HCT116 (cell line): ENCODE measurements around the gene GOLGA3.

ENCODE experiments used
- ATF3 ChIP-seq: IDR thresholded peaks from 2 replicates; pipeline ENCODE4 v1.6.1; 2012
- CTCF ChIP-seq, 3 experiments: fragments of 200-600 bp in 1 of 3; sonication (generic) in 1 of 3; IDR thresholded peaks in 2 of 3; conservative IDR thresholded peaks in 1 of 3; 2 replicates each; pipeline ENCODE4 v1.5.1; 2012 to 2017; ENCODE audit warnings: low read depth in 2 of 3, low read length in 2 of 3, antibody characterized with exemption in 1 of 3, borderline replicate concordance in 1 of 3, control low read depth in 1 of 3, mild to moderate bottlenecking in 1 of 3, mixed read lengths in 1 of 3, mixed run types in 1 of 3, moderate library complexity in 1 of 3; ENCODE audit not compliant: insufficient read depth in 1 of 3
- EGR1 ChIP-seq: IDR thresholded peaks from 2 replicates; pipeline ENCODE4 v1.6.1; 2012; ENCODE audit warnings: low read depth
- EZH2 ChIP-seq: fragments of 200-600 bp; sonication (generic); IDR thresholded peaks from 2 replicates; pipeline ENCODE4 v1.6.1; 2017; ENCODE audit warnings: antibody characterized with exemption, mixed run types
- EZH2phosphoT487 ChIP-seq: fragments of 200-600 bp; IDR thresholded peaks from 2 replicates; pipeline ENCODE4 v1.6.1; 2018; ENCODE audit warnings: antibody characterized with exemption, borderline replicate concordance
- FOSL1 ChIP-seq: IDR thresholded peaks from 2 replicates; pipeline ENCODE4 v1.6.1; 2012; ENCODE audit warnings: low read depth
- JUND ChIP-seq: IDR thresholded peaks from 2 replicates; pipeline ENCODE4 v1.6.1; 2012
- POLR2A ChIP-seq: IDR thresholded peaks from 2 replicates; pipeline ENCODE4 v1.7.0; 2011; ENCODE audit warnings: borderline replicate concordance; ENCODE audit not compliant: insufficient read depth, insufficient read length; ENCODE audit errors: extremely low read depth
- POLR2AphosphoS5 ChIP-seq: IDR thresholded peaks from 2 replicates; pipeline ENCODE4 v1.6.1; 2011; ENCODE audit warnings: mild to moderate bottlenecking, low read depth, low read length, moderate library complexity
- REST ChIP-seq: IDR thresholded peaks from 2 replicates; pipeline ENCODE4 v1.6.1; 2012; ENCODE audit warnings: low read depth
- SP1 ChIP-seq: IDR thresholded peaks from 2 replicates; pipeline ENCODE4 v1.6.1; 2012; ENCODE audit warnings: low read depth
- SRF ChIP-seq: IDR thresholded peaks from 2 replicates; pipeline ENCODE4 v1.6.1; 2012; ENCODE audit warnings: low read depth
- TCF7L2 ChIP-seq: IDR thresholded peaks from 2 replicates; pipeline ENCODE4 v1.7.0; 2011; ENCODE audit warnings: borderline replicate concordance, inconsistent platforms; ENCODE audit not compliant: insufficient read depth, insufficient read length; ENCODE audit errors: extremely low read depth
- ZFX ChIP-seq: fragments of 450-650 bp; IDR thresholded peaks from 2 replicates; pipeline ENCODE4 v1.6.1; 2017

GRCh38 chr12:132764231-132764630 lies 64.4 kb downstream of the GOLGA3 start:
- TF ChIP-seq CTCF (IDR thresholded peaks at IDR 0.05 in 2 of 3, conservative IDR thresholded peaks at IDR 0.05 in 1 of 3; ENCODE audit: borderline replicate concordance in 1 of 3, insufficient read depth in 1 of 3, low read depth in 2 of 3, low read length in 2 of 3) (no peak), POLR2A (no peak), FOSL1 (no peak), SRF (no peak), POLR2AphosphoS5 (no peak), JUND (no peak), EZH2 (no peak), EZH2phosphoT487 (no peak), ATF3 (no peak), ZFX (no peak), REST (no peak), TCF7L2 (no peak), EGR1 (no peak), SP1 (no peak)
